ENCODE data around the gene RFXAP.
A peak's percentile ranks its signal among the peaks of the same experiment; 100 is the strongest.
"Not testable (repeated sequence)": the region's sequence is repeated elsewhere in the genome, so short reads cannot be mapped to it uniquely, and the experiment has no call there.

Gene RFXAP

GRCh38 chr13:36818804-36819738, at the start of gene RFXAP:
TSS of gene RFXAP (plus strand) at chr13:36819222. CDS start at chr13:36819358, 136 bp downstream.
- DNase-seq: peak; percentile 68

- no peak for DNase-seq
These were observed 49.5 kb upstream of the RFXAP start for GRCh38 chr13:36769545-36769944.

- no peak for DNase-seq
These were observed 48.3 kb upstream of the RFXAP start for GRCh38 chr13:36770741-36771140.

- DNase-seq: no peak
These were observed 46.2 kb upstream of the RFXAP start for GRCh38 chr13:36772853-36773252.

GRCh38 chr13:36774931-36775330, 44.1 kb upstream of the RFXAP start:
- no peak for DNase-seq

GRCh38 chr13:36776175-36776574, 42.8 kb upstream of the RFXAP start:
- DNase-seq: no peak

- DNase-seq: no peak
These were observed 40.8 kb upstream of the RFXAP start for GRCh38 chr13:36778083-36778671.

- no peak for DNase-seq
These were observed 35.1 kb upstream of the RFXAP start for GRCh38 chr13:36783890-36784289.

GRCh38 chr13:36786175-36786574, 32.8 kb upstream of the RFXAP start:
- not testable (repeated sequence) for DNase-seq

GRCh38 chr13:36787181-36787580, 31.8 kb upstream of the RFXAP start:
- no peak for DNase-seq

GRCh38 chr13:36788276-36788675, 30.7 kb upstream of the RFXAP start:
- no peak for DNase-seq

GRCh38 chr13:36789061-36789460, 30.0 kb upstream of the RFXAP start:
- DNase-seq: no peak

- DNase-seq: no peak
These were observed 29.3 kb upstream of the RFXAP start for GRCh38 chr13:36789730-36790129.

GRCh38 chr13:36794706-36795105, 24.3 kb upstream of the RFXAP start:
- DNase-seq: no peak

GRCh38 chr13:36795463-36795862, 23.6 kb upstream of the RFXAP start:
- no peak for DNase-seq

- no peak for DNase-seq
These were observed 23.0 kb upstream of the RFXAP start for GRCh38 chr13:36796052-36796451.

- no peak for DNase-seq
These were observed 18.0 kb upstream of the RFXAP start for GRCh38 chr13:36801035-36801434.

- no peak for DNase-seq
These were observed 14.4 kb upstream of the RFXAP start for GRCh38 chr13:36804588-36804987.

- no peak for DNase-seq
These were observed 12.9 kb upstream of the RFXAP start for GRCh38 chr13:36806102-36806501.

- no peak for DNase-seq
These were observed 11.4 kb upstream of the RFXAP start for GRCh38 chr13:36807616-36808015.

- no peak for DNase-seq
These were observed 5.8 kb upstream of the RFXAP start for GRCh38 chr13:36813225-36813624.

GRCh38 chr13:36814465-36814864, 4.6 kb upstream of the RFXAP start:
- no peak for DNase-seq

- DNase-seq: no peak
These were observed 4.0 kb upstream of the RFXAP start for GRCh38 chr13:36815062-36815461.
